Peyer's patch (tissue), 4 donors: Measurements from ENCODE around the gene HTR6.

Experiments used
- POLR2A ChIP-seq, 2 donors: fragments of 450-650 bp; IDR thresholded peaks; one replicate each; pipeline ENCODE4 v1.5.1; 2017; ENCODE audit warnings: antibody characterized with exemption in 2 of 2, mild to moderate bottlenecking in 2 of 2, moderate library complexity in 2 of 2
- TF ChIP-seq, protein P1 (sequence below), 6 experiments: fragments of 450-650 bp in 4 of 6; fragments of 200-600 bp in 2 of 6; sonication (generic) in 1 of 6; IDR thresholded peaks; one replicate each; pipeline ENCODE4 v1.5.1; 2017 to 2019; ENCODE audit warnings: antibody characterized with exemption in 6 of 6, mild to moderate bottlenecking in 3 of 6, moderate library complexity in 1 of 6

DNA sequence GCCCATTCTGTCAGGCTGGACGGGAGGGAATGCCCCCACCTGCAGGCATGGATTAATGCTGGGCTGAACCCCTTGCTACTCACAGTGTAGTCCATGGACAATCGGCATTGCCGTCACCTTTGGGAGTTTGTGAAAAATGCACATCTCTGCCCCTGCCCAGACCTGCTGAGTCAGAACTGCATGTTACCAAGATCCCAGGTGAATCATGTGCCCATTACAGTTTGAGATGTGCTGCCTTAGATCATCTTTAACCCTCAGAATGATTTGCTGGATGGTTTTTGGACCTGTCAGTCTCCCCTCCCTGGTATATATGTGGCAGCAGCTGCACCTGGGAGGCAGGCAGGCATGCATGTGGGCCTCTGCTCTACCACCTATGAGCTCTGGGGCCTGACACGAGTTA lies 15.0 kb downstream of the HTR6 start:
- TF ChIP-seq POLR2A (IDR thresholded peaks at IDR 0.05): no peak
- TF ChIP-seq, protein P1, sequence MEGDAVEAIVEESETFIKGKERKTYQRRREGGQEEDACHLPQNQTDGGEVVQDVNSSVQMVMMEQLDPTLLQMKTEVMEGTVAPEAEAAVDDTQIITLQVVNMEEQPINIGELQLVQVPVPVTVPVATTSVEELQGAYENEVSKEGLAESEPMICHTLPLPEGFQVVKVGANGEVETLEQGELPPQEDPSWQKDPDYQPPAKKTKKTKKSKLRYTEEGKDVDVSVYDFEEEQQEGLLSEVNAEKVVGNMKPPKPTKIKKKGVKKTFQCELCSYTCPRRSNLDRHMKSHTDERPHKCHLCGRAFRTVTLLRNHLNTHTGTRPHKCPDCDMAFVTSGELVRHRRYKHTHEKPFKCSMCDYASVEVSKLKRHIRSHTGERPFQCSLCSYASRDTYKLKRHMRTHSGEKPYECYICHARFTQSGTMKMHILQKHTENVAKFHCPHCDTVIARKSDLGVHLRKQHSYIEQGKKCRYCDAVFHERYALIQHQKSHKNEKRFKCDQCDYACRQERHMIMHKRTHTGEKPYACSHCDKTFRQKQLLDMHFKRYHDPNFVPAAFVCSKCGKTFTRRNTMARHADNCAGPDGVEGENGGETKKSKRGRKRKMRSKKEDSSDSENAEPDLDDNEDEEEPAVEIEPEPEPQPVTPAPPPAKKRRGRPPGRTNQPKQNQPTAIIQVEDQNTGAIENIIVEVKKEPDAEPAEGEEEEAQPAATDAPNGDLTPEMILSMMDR (IDR thresholded peaks at IDR 0.05): no peak
